ENCODE measurements around the gene NEGR1.
"Not testable (repeated sequence)": the region's sequence is repeated elsewhere in the genome, so short reads cannot be mapped to it uniquely, and the experiment has no call there.

The NEGR1 gene

GRCh38 chr1:71921204-71921603, 361.1 kb downstream of the NEGR1 start:
- no peak for DNase-seq

DNA sequence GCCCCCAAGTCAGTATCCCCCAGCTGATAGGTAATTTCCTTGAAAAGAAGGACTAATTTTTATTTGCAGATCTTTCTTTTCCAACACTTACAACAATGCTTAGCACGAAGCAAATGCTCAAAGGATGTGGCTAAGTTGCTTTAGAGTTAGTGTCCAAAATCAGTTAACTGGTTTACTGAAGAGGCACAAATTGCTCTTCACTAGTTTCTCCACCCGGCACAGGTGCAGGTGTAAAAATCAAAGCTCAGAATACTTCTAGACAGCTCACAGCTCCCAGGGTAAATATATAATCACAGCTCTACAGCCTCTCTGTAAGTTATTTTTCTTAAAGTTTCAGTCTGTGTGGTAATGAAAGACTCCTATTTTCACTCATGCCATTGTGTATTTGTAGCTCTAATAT, 361.8 kb downstream of the NEGR1 start:
- no peak for DNase-seq

- DNase-seq: no peak
Measured at GRCh38 chr1:71919811-71920509, 362.4 kb downstream of the NEGR1 start.

DNA sequence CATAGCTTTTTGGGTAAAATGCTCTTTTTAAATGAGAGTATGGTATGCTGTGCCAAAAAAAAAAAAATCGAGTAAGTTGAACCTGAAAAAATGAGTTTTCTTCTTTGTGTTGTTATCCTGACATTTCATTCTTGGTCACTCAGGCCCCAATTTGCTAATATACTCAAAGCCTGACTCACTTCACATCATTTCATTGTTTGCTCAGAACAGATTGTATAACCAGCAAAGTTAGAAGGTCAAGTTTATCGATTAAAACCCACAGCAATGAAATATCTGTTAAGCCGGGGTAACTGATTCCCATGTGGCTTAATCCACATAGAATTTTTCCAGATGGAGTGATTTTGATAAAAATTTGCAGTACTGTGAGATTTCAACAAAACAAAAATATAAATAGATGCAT, 363.7 kb downstream of the NEGR1 start:
- DNase-seq: no peak

- DNase-seq: no peak
Measured at GRCh38 chr1:71916894-71917293, 365.4 kb downstream of the NEGR1 start.

DNA sequence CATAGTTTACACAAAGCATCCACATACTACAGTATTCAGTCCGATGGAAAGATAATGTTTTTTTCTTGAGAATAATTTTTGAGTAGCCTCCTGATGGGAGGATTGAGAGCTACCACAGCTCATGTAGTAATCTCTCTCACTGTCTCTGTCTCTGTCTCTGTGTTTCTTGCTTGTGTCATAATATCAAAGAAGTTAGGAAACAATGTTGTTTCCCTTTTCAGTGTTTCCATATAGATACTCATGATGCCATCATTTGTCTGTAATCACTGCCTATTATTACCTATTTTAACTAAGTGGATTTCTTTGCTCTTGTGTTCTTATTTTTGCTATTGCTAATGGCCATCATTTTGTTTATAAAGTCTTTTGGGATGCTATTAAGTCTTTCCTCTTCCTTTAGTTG, 367.7 kb downstream of the NEGR1 start:
- DNase-seq: no peak

DNA sequence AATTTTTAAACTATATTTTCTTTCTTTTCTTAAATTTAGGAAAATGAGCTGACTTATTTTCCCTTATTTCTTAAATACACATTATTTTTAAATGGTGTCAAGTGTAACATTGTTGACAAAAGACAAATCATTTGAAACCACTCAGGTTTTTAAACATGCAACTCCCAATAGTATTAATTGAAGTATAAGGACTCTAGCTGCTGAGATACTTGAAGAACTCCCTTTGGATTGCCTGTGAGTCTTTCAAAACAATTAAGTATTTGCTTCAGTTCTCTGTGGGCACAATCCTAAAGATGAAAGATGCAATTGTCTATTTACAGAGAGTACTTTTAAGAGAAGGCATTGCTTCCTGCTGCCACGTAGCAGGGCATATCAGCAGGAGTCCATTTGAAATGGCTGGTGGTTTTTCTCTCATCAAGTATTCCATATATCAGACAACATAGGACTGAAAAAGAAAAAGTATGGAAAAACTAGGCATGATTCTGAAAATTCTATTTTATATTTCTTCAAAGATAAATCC, 373.4 kb downstream of the NEGR1 start:
- no peak for DNase-seq

DNA sequence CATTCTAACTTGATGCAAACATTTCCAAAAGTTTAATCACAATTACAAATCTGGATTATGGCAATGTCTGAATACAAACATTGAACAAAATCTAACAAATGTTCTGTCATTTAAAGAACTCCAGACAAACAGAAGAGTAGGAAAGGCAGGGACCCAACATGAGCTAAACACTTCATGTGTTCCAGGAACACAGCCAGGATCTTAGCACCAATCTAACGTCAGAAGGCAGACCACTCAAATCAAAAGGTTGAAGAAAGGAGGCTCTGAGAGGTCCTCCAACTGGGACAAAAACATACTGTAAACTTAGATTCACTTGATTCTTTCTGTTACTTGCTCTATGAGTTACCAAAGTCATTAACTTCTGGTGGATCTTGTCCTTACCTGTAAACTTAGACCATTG, 374.0 kb downstream of the NEGR1 start:
- DNase-seq: no peak

- DNase-seq: no peak
Measured at GRCh38 chr1:71899881-71900280, 382.5 kb downstream of the NEGR1 start.

GRCh38 chr1:71888166-71888565, 394.2 kb downstream of the NEGR1 start:
- not testable (repeated sequence) for DNase-seq

- no peak for DNase-seq
Measured at GRCh38 chr1:71885171-71885570, 397.2 kb downstream of the NEGR1 start.

DNA sequence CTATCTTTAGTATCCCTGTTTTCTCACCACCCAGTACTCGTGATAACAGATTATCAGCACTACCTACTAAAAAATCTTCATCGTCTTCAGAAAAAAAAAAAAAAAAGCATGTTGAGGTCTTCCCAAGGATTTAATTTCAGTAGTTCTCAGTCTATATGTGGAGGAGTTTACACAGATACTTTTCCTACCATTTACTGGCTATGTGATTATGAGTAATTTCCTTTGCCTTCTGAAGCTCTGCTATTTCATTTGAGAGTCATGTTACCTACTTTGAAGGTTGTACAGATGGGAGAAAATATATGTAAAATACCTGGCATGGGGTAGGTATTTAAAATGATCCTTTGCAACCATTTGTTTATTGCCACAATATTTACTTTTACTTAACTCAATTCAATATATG, 399.7 kb downstream of the NEGR1 start:
- DNase-seq: no peak

DNA sequence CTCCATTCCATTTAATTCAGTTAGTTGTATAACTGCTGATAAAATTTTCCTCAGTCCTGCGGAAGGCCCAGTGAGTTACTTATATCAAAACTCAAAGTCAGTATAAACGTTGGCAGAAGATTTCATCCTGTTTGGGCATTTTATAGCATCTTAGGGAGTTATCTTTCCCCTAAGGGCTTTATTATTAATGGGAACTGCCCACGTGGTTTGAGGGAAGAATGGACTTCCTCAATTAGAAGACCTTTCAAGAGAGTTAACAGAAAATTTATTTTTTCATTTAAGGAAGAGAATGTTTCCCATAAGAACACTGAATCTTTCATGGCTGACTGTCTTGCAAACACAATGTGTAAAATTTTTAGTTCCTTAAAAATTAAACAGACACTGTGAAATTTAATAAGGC, 400.1 kb downstream of the NEGR1 start:
- DNase-seq: no peak

DNA sequence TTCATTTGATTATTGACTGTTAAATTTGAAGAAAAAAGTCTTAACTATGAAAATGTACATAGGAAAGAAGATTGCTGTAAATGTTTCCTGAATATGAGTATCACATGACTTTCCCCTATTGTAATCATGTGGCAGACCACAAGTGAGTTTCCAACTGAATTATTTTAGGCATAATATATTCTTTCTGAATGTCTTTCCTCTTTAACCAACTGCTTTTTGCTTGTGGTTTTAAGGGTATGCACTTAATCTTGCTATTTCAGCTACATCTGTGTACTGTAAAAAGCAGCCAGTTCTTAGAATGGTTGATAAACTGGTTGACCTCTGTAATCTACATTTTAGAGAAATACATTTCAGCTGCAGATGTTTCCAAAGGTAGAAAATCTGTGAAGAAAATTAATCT, 400.7 kb downstream of the NEGR1 start:
- peak; percentile 45 for DNase-seq

GRCh38 chr1:71869326-71869725, 413.0 kb downstream of the NEGR1 start:
- no peak for DNase-seq

GRCh38 chr1:71862756-71863155, 419.6 kb downstream of the NEGR1 start:
- DNase-seq: no peak

GRCh38 chr1:71861022-71861421, 421.3 kb downstream of the NEGR1 start:
- DNase-seq: no peak

DNA sequence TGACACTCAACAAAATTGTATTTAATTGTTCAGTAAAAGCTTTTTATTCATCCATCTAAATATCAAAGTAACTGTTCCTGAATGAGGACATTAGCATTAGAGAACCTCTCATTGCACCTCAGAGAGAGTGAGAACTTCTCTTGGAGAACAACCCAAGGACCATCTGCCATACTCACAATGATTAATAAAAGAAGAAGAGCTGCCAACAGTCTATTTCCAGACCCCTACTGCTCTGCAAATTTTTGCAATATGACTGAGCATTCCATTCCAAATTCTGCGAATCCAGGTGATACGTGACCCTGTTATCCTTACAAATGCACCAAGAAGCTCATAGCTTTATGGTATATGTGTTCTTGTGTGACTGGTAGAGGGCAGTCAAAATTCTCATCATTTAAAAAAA, 422.5 kb downstream of the NEGR1 start:
- no peak for DNase-seq

- no peak for DNase-seq
Measured at GRCh38 chr1:71857862-71858261, 424.5 kb downstream of the NEGR1 start.

DNA sequence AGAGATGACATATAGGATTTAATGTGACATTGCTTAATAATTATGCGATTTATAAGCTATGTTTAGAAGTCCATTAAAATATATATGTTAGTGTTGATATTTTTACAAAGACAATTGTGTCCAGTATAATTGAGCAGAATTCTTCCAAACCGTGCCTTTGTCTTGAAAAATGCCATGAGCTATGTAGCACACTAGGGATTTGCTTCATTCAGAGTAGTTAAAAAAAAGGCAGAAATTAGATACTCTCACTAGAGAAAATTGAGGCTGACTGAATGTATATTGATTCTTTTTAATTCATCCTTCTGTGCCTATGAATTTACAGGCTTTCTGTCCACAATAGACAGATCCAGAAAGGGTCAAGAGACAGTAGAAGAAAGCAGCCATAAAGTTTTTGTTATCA, 429.0 kb downstream of the NEGR1 start:
- no peak for DNase-seq

GRCh38 chr1:71850936-71851335, 431.4 kb downstream of the NEGR1 start:
- DNase-seq: no peak

GRCh38 chr1:71850515-71850914, 431.8 kb downstream of the NEGR1 start:
- DNase-seq: no peak

DNA sequence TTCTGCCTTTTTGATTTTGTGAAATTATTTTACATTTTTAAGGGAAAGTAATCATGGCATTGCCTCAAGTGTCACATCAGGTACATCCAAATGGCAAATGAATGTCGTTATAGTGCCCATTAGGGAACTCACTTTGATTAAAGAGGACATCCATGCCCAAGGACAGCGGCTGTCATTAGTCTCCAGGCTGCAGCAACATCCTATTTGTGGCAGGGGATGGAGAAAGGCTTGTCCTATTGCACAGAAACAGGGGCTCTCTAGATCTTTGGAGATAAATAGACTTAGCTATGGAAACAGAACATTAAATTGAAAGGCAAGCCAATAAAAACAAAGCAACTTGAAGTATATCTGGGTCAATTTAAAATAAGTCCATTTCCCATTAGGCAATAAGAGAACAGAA, 439.3 kb downstream of the NEGR1 start:
- no peak for DNase-seq

- no peak for DNase-seq
Measured at GRCh38 chr1:71839876-71840275, 442.5 kb downstream of the NEGR1 start.

GRCh38 chr1:71836904-71837303, 445.4 kb downstream of the NEGR1 start:
- DNase-seq: no peak
